MG63 (cell line): ENCODE data around the gene ABHD6. TPM values are rescaled to one million over a fixed set of nuclear protein-coding genes. Genes with fewer than 3 reads are reported as not detected.
A peak's percentile ranks its signal among the peaks of the same experiment; 100 is the strongest.
"Not testable (repeated sequence)": the region's sequence is repeated elsewhere in the genome, so short reads cannot be mapped to it uniquely, and the experiment has no call there.

Experiments used
- DNase-seq: peaks from one replicate; pipeline ENCODE4 v3.0.0-alpha.2; 2020
- H3K27me3 ChIP-seq: fragments of 250-450 bp; sonication (Bioruptor Pico); 2 replicates; pipeline ENCODE4 v1.5.1; 2020; ENCODE audit warnings: mild to moderate bottlenecking, moderate library complexity
- H3K36me3 ChIP-seq: fragments of 250-450 bp; sonication (Bioruptor Pico); 2 replicates; pipeline ENCODE4 v1.5.1; 2020; ENCODE audit warnings: mild to moderate bottlenecking, moderate library complexity
- H3K4me3 ChIP-seq: fragments of 250-450 bp; sonication (Bioruptor Pico); 2 replicates; pipeline ENCODE4 v1.5.1; 2020; ENCODE audit warnings: mild to moderate bottlenecking, moderate library complexity
- H3K9me3 ChIP-seq: fragments of 250-450 bp; sonication (Bioruptor Pico); 2 replicates; pipeline ENCODE4 v1.5.1; 2020; ENCODE audit warnings: mild to moderate bottlenecking, moderate library complexity
- total RNA-seq: library from RNA; depleted of rRNA; stranded (reverse); fragments of >200 nt; shearing (Covaris generic); gene quantifications from 2 replicates; pipeline ENCODE4 v1.2.3, GENCODE V29; 2014; ENCODE audit warnings: low replicate concordance; rRNA removed

ABHD6 gene, protein sequence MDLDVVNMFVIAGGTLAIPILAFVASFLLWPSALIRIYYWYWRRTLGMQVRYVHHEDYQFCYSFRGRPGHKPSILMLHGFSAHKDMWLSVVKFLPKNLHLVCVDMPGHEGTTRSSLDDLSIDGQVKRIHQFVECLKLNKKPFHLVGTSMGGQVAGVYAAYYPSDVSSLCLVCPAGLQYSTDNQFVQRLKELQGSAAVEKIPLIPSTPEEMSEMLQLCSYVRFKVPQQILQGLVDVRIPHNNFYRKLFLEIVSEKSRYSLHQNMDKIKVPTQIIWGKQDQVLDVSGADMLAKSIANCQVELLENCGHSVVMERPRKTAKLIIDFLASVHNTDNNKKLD
- 1.9 and 2.1 TPM in 2 replicates for total RNA-seq

DNA sequence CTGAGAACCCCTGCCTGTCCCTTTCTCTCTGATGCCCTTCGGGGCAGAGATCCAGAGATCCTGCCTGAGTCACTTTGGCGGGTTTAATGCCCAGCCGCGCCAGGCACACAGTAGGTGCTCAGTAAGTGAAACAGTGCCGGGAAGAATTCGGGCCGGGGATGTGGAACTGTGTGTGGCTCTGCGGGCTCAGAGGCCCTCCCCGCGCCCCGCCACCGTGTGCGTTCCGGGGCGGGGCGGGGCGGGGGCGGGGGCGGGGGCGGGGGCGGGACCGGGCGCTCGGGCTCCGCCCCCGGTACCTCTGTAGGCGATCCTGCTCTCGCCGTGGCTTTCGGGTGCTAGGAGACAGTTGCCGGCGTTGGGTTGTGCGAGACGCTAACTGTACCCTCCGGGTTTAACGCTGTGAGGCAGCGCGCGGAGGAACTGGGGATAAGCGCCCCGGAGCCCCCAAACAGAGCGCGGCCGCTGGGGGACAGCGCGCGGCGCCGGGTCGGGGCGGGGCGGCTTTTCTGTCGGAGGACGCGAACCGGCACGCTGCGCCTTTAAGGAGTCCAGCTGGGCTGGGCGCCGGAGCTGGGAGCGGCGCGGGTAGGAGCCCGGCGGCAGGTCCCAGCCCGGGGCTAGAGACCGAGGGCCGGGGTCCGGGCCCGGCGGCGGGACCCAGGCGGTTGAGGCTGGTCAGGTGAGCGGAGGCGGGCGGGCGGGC is at the start of gene ABHD6:
ABHD6 (plus strand) TSS at position 555 of the 703 bp plus-strand sequence. CDS start 18,795 bp downstream, outside the sequence.
- peak; percentile 63 for DNase-seq
- Histone ChIP-seq H3K4me3 (peak within 1 kb of the TSS; percentile 65), H3K9me3 (no peaks in the 10 kb centered on the region), H3K27me3 (no peaks in the 10 kb centered on the region), H3K36me3 (no peaks in the 10 kb centered on the region)

DNA sequence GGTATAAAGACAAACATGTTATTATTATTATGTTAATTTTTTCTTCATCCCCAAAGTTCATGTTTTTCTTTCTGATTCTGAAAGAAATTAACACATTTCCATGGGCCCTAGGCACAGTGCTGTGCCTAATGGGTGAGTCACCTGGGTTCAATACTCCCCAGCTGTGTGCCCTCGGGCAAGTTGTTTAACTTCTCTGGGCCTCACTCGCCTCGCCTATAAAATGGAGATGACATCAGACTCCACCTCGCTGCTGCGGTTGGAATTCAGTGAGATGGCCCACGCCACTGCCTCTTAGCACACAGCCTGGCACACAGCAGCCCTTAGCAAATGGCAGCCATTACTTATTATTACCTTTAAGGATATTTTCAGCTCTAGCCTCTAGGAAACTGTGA is 49.4 kb upstream of the ABHD6 start:
- no peaks in the 10 kb centered on the region for H3K36me3 ChIP-seq
- H3K9me3 ChIP-seq, result no peaks in the 10 kb centered on the region
- H3K27me3 ChIP-seq, result no peaks in the 10 kb centered on the region
- DNase-seq, result no peak
- no peak overlapping the region for H3K4me3 ChIP-seq

DNA sequence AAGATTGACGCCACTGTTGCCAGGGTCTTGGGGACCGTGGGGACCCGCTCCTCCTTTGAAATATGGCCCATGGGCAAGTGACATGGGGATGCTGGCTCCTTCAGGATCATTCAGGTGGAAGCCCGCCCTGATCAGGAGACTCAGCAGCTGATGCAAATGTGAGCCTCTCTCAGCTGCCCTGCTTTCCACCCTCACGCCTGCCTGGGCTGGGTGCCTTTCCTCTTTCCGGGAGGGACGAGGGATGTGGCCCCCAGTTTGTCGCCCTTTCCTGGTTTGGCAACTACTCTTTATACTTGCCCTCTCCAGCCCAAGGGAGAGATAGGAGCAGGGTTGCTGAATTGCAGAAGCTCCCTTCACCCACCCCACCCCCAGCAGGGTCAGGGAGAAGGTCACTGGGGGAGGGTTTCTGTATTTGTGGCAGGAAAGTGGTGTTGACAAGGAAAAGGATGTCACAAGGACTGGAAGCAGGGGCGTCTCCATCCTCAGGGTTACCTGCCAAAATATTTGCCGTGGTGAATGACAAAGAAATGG is 48.6 kb upstream of the ABHD6 start:
- Histone ChIP-seq H3K9me3 (no peaks in the 10 kb centered on the region), H3K36me3 (no peaks in the 10 kb centered on the region), H3K27me3 (no peaks in the 10 kb centered on the region), H3K4me3 (no peak overlapping the region)
- no peak for DNase-seq

DNA sequence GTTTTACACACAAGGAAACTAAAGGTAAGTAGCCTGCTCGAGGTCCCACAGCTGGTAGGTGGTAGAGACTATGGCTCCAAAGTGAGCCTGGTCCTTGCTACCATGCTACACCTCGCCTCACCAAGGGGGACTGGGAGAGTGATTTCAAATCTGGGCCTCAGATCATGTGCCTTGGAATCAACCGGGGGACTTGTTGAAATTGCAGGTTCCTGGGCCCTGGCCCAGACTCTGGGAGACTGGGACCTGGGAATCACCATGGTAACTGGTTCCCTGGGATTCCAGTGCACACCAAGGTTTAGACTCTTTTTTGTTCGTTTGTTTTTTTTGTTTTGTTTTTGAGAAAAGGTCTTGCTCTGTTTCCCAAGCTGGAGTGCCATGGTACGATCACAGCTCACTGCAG is 47.9 kb upstream of the ABHD6 start:
- no peak for DNase-seq
- no peak overlapping the region for H3K4me3 ChIP-seq
- H3K9me3 ChIP-seq, result no peaks in the 10 kb centered on the region
- H3K36me3 ChIP-seq, result no peaks in the 10 kb centered on the region
- H3K27me3 ChIP-seq, result no peaks in the 10 kb centered on the region

DNA sequence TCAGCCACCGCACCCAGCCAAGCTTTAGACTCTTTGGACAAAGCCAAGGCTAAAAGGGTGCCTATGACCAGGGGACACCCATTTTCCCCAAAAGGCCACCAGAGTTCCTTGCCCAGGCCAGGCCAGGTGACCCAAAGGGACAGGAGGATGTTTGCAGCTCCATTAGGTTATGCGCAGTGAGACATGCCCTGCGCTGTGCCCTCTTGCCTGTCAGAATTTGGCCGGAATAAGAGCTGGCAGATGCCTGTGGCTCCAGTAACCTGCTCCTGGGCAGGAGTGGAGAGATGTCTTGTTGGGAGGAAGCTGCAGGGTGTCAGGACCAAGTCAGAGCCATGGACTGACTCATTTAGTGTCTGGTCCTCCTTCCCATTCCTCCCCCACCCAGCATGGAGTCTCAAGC is 47.3 kb upstream of the ABHD6 start:
- no peaks in the 10 kb centered on the region for H3K36me3 ChIP-seq
- H3K9me3 ChIP-seq, result no peaks in the 10 kb centered on the region
- no peak for DNase-seq
- H3K4me3 ChIP-seq, result no peak overlapping the region
- no peaks in the 10 kb centered on the region for H3K27me3 ChIP-seq

DNA sequence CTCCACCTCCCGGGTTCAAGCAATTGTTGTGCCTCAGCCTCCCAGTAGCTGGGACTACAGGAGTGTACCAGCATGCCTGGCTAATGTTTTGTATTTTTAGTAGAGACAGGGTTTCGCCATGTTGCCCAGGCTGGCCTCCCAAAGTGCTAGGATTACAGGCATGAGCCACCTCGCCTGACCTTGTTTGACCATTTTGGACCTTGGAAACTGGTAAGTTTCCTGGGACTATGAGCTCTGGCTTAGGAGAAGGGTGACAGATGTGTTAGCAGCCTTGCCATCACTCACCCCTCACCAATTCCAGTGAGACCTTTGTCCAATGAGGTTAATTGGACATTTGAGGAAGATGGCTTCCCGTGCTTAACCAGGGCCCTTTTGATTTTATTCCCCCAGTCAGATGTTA is 46.7 kb upstream of the ABHD6 start:
- DNase-seq, result no peak
- Histone ChIP-seq H3K27me3 (no peaks in the 10 kb centered on the region), H3K4me3 (no peak overlapping the region), H3K9me3 (no peaks in the 10 kb centered on the region), H3K36me3 (no peaks in the 10 kb centered on the region)

DNA sequence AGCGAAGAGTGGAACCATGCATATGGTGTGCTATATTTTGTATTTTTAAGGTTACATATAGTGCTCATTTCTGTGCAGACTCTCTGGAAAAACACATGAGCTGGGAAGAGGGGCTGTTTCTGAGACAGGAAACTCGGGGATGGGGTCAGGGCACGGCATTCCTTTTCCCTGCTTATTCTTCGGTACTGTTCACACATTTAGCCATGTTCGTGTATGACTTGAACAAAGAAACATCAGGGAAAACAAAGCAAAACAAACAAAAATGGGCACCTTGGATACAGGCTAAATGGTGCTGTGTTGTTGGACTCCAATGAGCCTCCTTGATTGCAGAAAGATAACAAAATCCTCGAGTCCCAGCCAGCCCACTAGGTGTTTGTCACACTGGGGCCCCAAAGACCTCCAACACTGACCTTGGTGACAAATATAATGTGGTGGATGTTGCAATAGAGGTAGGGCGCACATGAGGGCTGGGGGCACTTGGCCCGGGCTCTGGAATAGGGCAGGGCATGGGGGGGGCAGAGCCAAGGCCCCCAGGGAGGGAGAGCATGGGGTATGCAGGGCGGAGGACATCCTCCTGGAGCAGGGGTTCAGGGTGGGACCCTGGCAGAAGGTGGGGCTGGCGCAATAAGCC is 46.1 kb upstream of the ABHD6 start:
- no peaks in the 10 kb centered on the region for H3K27me3 ChIP-seq
- H3K36me3 ChIP-seq, result no peaks in the 10 kb centered on the region
- no peak overlapping the region for H3K4me3 ChIP-seq
- H3K9me3 ChIP-seq, result no peaks in the 10 kb centered on the region
- no peak for DNase-seq

DNA sequence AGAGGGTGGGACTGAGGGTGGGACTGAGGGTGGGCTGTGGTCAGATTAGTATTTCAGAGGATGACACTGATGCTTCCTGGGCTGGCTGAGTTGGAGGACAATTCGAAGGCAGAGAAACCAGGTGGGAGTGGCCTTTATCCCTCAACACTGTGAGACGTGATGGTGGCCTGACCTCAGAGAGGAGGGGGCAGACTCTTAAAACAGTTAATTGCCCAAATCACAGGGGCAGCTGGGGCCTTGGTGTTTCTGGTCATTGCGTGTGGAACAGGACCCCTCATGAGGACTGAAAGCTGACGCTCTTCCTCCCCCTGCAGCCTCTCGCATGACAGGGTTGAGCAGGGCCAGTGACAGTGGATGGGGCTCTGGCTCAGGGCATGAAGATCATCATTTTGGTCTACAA is 45.5 kb upstream of the ABHD6 start:
- no peaks in the 10 kb centered on the region for H3K9me3 ChIP-seq
- H3K36me3 ChIP-seq, result no peaks in the 10 kb centered on the region
- no peaks in the 10 kb centered on the region for H3K27me3 ChIP-seq
- no peak for DNase-seq
- no peak overlapping the region for H3K4me3 ChIP-seq

DNA sequence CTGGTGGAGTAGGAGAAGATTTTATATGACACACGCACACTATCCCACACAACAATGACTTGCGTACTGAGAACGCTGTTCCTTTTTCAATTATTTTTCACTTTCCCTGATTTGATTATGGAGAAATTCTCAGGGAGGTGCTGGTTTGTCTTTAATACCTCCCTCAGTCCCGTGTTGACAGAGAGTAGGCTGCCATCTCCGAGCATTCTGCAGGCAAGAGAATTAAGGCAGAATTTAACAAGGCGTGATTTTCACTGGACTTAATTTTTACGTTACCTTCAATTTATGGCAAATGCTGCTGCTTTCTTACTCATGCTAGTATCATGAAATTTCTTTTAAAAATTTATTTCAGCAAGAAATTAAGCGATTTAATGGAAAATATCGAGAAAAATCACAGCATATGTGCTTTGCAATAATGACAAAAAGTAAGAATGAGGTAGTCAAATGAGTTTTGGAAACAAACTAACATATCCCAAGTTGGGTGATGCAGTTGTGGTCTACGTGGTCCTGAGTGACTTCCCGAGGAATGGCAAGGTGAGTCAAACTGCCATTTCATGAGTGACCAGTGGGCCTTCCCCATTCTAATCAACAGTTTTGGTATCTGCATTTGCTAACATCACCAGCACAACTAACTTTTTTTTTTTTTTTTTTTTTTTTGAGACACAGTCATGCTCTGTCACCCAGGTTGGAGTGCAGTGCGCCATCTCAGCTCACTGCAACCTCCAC is 43.7 kb upstream of the ABHD6 start:
- Histone ChIP-seq H3K27me3 (no peaks in the 10 kb centered on the region), H3K4me3 (no peak overlapping the region), H3K36me3 (no peaks in the 10 kb centered on the region), H3K9me3 (no peaks in the 10 kb centered on the region)
- DNase-seq, result no peak

DNA sequence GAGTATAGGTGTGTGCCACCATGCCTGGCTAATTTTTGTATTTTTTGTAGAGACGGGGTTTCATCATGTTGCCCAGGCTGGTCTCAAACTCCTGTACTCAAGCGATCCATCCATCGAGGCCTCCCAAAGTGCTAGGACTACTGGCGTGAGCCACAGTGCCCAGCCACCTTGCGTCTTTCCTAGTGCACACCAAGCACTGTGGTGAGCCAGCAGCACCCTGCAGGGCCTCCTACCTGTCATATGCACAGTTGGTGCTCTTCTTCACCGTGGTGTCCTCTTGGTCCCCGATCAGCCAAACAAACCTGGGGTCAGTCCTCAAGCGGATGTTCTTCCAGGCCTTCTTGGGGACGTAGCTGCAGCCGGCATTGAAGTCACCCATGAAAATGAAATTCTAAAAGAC is 40.0 kb upstream of the ABHD6 start:
- no peak overlapping the region for H3K4me3 ChIP-seq
- no peaks in the 10 kb centered on the region for H3K27me3 ChIP-seq
- H3K36me3 ChIP-seq, result no peaks in the 10 kb centered on the region
- no peak for DNase-seq
- H3K9me3 ChIP-seq, result no peaks in the 10 kb centered on the region

DNA sequence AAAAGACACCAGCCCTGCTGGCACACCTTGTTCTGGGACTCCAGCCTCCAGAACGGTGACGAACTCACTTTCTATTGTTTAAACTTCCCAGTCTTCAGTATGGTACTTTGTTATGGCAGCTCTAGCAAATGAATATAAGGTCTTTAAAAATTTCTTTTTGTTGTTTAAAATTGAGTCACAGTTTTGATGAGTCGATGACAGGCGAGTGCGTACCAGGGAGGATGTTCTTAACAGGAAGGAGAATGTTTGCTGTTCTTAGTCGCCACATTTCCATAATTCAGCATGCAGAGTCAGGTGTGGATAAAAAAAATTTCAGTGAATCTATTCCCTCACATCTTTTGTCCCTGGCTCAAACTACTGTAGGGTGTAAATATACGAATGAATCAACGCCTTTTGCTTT is 39.2 kb upstream of the ABHD6 start:
- no peak for DNase-seq
- Histone ChIP-seq H3K36me3 (no peaks in the 10 kb centered on the region), H3K27me3 (no peaks in the 10 kb centered on the region), H3K4me3 (no peak overlapping the region), H3K9me3 (no peaks in the 10 kb centered on the region)

DNA sequence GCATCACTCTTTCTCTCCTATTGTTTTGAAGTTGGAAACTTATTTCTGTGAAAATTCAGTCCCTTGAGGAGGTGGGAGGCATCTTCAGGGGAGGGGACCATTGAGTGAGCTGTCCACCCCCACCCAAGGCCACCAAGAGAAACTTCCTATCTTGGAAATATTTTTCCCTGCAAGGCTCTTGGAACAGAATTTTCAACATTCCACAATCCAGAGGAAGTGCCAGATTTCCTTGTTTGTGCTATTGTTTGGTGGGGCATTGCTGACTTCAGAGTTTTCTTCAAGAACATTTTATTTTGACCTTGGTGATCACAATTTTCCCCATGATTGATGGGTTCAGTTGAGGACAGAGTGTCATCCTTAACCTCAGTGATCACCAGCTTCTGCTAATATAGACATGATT is 38.8 kb upstream of the ABHD6 start:
- Histone ChIP-seq H3K36me3 (no peaks in the 10 kb centered on the region), H3K9me3 (no peaks in the 10 kb centered on the region), H3K4me3 (no peak overlapping the region), H3K27me3 (no peaks in the 10 kb centered on the region)
- no peak for DNase-seq

DNA sequence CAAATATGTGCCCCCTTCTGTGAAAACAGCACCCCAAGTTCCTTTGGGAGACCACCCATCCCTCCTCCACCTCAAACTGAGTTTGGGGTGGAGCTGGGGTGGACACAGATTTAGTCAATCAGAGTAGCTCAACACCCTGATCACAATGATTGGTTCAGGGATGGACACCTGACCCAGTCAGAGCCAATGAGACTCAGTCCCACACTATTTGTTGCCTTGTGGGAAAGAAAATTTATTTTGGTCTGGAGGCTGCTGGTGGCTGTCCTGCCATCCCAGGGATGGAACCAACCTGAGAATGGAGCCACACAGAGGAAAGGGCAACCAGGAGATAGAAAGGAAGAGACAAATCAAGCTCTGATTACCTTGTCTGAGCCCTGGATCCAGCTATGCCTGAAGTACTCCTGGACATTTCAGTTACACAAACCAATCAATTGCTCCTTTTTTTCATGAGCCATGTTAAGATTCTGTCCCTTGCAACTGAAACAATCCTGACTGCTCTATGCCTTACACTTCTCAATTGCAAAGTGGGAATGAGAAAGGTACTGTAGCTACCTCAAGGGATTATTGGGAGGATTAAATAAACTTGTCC is 37.4 kb upstream of the ABHD6 start:
- Histone ChIP-seq H3K27me3 (no peaks in the 10 kb centered on the region), H3K36me3 (no peaks in the 10 kb centered on the region), H3K4me3 (no peak overlapping the region), H3K9me3 (no peaks in the 10 kb centered on the region)
- DNase-seq, result no peak

DNA sequence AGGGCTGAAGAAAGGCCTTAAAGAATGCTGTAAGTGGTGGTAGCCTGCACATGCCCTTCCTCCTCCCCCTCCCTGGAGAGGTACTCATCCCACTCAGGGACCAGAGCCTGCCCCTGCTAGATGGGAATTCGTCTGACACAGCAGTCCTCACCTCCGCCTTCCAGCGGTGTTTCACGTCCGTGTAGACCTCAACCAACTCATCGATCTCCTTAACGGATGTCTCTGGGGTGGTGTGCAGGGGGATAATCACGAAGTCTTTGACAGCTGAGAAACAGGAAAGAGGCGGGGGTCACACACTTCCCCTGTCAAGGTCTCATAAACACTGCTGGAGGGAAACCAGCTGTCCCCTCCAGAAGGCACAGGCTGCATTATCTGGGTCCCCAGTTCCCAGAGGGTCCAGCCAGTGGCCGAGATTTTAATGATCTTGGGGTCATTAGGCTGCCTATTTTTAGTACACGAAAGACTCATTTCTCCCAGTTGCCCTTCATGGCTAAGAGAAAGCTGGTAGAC is 36.7 kb upstream of the ABHD6 start:
- no peak for DNase-seq
- Histone ChIP-seq H3K27me3 (no peaks in the 10 kb centered on the region), H3K4me3 (no peak overlapping the region)

DNA sequence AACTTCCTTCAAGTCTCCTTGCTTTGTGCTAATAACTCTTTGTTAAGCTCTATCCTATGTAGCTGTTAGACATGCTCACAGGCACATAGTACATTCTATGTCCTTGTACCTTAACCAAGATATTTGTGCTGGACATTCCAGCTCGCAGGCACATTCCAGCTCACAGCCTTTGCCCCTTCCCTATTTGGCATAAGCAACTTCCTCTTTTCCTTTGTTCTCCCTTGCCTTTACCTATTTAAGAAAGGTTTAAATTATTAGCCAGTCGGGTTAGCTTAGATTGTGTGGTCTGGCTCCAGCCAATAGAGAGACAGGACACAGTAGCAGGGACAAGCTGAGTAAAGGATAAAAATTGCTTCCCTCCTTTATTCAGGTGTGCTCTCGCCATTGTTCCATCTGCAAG is 36.1 kb upstream of the ABHD6 start:
- not testable (repeated sequence) for H3K4me3 ChIP-seq, H3K36me3 ChIP-seq, DNase-seq, H3K27me3 ChIP-seq, H3K9me3 ChIP-seq

More for the DNA sequence above, 36.7 kb upstream of the ABHD6 start:
- no peaks in the 10 kb centered on the region for H3K9me3 ChIP-seq
- no peaks in the 10 kb centered on the region for H3K36me3 ChIP-seq

DNA sequence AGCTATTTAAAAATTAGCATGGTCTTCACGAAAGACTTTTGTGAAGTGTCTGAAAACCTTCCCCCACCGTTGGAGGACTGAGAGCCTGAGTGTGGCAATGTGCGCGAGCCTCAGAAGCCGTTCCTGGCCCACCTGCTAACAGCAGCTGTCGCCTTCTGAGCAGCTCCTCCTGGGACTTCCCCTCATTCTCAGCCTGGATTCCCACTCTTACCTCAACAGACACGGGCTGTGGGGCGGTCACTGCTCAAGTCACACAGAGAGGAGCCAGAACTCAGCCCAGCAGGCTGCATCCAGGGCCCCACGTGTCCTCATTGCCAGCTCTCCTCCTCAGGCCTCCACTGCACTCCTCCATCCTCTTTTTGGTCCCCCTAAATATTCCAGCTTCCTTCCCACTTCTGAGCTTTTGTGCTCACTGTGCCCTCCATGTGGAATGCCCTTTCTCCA is 34.7 kb upstream of the ABHD6 start:
- H3K27me3 ChIP-seq, result no peaks in the 10 kb centered on the region
- no peaks in the 10 kb centered on the region for H3K36me3 ChIP-seq
- DNase-seq, result no peak
- no peaks in the 10 kb centered on the region for H3K9me3 ChIP-seq
- no peak overlapping the region for H3K4me3 ChIP-seq
